NCI-H146 treated with DMSO at 0.1 percent for 48 hours (cell line): ENCODE measurements around the gene NME5.

Source experiments
- DNase-seq: peaks from one replicate; lab custom pipeline; 2025; ENCODE audit not compliant: unreplicated experiment; lab: John Stamatoyannopoulos, UW

NME5 gene

DNA sequence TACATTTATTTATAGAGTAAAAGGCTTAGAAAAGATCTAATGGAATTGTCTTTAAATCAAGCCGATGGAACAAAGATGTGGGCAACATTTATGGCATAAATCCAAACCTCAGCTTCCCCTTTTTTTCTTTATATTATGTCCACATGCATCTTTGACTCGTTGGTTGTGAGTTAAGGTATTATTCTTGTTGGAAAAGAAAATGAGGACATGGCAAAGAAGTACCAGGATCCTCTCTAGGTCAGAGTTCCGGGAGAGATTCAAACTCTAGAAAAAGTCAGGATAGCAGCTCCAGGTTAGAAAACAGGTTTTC is 508 bp upstream of the NME5 start:
- no peak for DNase-seq

DNA sequence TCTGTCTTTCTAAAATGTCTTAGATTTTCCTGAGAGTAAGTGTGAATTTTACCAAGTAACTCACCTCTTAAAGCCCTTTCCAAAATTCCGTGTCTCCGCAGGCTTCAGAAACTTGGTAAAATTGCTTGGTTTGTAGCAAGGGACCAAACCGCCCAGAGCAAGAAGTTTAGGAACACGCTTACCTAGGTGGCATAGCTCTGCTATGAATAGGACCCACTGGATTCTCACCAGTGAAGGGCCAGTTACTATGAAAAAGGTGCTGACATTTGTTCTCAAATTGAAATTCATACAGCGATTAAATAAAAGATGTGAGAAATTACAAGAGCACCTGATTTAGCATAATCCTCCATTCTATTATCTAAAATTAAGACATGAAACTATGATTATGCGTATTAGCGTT is 6.7 kb downstream of the NME5 start:
- DNase-seq, result no peak

DNA sequence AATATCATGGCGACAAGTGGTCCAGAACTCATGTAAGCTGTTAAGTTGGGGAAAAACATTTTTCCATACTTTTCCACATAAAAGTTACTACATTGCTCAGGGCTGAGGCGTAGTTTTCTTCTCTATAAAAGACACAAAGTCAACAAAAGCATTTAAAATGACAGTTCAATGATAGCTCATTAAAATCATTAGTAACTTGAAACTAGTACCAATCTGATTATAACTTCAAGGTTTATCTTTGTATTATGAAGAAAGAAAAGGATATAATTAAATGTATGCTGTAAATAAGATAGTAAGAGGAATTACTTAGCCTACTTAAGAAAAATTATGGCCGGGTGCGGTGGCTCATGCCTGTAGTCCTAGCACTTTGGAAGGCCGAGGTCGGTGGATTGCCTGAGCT is 9.9 kb downstream of the NME5 start:
- DNase-seq, result no peak

DNA sequence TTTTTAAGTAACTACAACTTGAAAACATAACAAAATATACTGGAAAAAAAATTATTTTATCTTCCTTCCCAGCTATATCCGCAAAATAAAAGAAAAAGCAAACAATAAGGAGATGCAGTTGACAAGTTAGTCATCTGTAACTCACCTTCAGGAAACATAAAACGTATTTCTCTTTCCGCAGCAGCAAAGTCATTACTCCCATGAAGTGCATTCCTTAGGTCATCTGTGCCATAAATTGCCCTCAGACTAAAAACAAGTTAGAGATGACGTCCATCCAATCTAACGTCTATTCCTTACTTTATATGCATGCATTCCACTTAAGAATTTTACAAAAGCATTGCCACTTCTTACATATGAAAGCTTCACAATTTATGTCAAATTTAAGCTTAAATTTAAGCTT is 10.9 kb downstream of the NME5 start:
- DNase-seq, result no peak

DNA sequence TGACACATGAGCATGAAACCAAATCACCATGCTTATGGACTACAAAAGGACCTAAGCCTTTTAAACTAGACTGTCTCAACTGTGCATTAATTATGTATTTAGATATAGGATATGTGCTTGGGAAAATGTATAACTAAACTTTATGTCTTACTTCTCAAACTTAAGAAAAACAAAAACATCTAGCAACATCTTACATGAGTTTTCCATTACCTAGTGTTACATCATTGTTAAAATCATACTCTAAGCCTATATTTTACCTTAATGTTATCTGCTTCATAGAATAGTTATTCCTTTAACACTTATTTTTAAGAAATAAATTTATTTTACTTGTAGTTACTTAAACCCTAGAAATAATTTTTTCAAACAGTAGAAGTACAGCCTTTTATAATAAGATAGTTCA is 24.0 kb downstream of the NME5 start:
- no peak for DNase-seq

DNA sequence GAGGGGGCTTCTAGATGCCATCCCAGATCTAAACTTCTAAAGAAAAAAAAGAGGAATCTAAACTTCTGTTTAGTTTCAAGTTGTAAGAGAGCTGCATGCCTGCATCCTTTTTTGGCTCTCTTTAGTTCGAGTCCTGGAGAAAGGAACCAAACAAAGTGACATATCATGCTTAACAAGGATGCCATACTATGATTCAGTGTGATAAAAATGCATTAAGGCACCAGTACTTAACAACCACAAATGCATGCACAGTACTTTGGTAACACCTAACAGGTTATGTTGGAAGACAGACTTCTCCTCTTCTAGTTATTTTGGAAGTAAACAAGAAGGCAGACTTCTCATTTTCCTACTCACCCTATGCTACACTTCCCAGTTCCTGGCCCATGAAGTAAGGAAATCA is 27.3 kb downstream of the NME5 start:
- DNase-seq, result no peak

DNA sequence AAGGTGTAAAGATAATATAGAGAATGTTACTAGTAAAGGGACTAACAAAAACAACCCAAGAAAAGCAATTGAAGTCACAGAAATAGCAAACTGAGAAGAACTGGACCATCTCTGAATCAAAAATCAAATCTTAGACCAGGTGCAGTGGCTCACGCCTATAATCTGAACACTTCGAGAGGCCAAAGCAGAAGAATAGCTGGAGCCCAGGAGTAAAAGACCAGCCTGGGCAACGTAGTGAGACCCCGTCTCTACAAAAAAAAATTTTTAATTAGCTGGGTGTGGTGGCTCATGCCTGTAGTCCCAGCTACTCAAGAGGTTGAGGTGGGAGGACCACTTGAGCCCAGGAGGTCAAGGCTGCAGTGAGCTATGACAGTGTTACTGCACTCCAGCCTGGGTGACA is 28.0 kb downstream of the NME5 start:
- no peak for DNase-seq

DNA sequence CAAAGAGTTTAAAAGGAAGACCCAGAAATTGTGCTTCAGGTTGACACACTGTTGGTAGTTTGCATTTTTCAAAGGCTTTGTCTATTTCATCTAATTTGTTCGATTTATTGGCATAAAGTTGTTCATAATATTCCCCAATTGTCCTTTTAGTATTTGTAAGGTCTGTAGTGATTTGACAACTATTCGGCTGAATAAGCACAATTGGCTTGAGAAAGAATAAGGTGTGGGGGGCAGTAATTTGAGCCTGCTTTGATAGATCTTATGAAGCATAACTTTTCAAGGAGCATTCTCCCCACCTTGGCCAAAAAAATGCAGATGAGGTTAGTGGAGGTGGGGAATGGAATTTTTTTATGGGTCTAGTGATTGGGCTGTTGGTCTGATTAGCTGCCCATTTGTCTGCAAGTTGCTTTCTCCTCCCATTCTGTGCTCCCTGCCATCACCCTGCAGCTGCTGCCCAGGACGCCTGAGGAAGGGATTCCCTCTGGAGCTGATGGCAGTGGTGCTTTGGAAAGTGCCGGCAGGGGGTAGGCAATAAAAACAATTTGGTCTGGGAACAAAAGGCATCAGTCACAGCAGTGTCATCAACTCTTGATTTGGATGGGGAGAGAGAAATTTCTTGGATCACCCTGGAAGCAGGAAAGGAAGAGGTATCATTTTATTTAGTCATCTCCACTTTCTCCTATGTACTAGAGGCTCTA is 28.8 kb downstream of the NME5 start:
- peak; percentile 48 for DNase-seq

DNA sequence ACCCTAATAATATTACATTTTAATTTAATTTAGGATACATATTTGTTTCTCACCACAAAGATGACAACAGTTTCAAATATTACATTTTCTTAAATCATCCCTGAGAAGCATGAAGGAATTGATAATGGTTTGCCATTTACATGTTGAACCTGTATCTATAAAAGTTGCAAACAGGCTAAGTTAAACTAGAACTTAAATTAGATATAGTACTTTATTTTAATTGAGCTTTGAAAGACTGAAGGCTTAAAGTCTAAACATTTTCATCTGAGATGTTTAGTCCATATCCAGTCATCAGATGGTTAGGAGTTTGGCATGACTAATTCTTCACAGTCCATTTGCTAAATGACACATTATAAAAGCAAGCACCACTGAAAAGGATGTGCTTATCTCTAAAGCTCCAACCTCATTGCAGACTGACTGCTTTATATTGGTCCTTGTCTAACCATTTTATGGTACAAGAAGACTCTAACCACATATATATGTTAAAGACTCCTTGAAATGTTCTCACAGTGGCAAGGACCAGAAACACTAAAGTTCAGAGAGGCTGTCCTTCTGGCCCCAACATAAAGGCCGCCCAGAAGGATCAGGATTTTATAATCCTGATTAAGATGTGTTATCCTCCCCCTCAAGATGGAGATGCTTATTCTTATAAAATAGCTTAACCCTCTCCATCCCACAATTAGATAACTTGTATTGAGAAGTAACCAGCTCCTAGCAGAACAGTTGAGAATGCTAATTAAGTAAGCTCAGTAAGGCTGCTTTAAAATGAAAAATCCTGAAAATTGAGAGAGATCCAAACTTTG is 29.6 kb downstream of the NME5 start:
- DNase-seq, result no peak

DNA sequence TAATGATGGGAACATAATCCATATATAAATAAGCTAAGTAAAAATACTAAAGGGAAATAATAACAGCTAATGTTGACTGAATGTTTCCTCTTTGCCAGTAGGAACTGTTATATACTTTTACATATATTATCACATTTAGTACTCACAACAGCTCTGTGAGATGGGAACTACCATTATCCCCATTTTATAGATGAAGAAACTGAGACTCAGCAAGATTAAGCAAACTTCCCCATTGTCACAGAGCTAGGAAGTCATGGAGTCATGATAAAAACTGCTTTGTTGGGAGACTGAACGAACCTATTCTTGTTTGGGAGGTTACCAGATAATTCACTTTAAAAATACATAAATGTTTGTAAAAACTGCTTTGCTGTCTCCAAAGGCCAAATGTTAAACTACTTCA is 32.0 kb downstream of the NME5 start:
- DNase-seq, result no peak

DNA sequence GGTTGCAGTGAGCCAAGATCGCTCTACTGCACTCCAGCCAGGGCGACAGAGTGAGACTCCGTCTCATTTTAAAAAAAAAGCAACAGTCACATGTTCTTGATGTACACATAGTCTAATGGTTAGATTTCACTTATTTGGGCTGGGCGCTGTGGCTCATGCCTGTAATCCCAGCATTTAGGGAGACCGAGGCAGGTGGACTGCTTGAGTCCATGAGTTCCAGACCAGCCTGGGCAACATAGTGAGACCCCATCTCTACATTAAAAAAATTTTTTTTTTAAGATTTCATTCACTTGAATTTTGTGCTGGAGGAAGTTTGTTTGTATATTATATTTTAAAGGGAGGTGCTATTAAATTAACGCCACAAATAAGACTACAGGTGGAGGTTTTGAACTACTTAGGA is 33.5 kb downstream of the NME5 start:
- no peak for DNase-seq

DNA sequence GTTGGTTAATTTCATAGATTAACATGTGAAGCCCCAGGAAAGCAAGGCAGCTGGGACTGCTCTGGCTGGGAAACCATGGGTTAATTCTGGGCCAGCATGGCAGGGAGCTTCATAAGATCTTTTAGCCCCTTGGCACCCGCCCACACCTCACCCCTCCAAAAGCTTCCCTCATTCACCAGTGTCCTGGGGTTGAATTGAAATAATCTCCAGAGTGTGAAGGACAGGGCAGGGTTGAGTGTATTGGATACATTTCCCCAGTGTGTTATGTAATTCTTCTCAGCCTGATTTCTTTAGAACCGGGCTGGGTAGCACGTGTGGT is 36.0 kb downstream of the NME5 start:
- no peak for DNase-seq

DNA sequence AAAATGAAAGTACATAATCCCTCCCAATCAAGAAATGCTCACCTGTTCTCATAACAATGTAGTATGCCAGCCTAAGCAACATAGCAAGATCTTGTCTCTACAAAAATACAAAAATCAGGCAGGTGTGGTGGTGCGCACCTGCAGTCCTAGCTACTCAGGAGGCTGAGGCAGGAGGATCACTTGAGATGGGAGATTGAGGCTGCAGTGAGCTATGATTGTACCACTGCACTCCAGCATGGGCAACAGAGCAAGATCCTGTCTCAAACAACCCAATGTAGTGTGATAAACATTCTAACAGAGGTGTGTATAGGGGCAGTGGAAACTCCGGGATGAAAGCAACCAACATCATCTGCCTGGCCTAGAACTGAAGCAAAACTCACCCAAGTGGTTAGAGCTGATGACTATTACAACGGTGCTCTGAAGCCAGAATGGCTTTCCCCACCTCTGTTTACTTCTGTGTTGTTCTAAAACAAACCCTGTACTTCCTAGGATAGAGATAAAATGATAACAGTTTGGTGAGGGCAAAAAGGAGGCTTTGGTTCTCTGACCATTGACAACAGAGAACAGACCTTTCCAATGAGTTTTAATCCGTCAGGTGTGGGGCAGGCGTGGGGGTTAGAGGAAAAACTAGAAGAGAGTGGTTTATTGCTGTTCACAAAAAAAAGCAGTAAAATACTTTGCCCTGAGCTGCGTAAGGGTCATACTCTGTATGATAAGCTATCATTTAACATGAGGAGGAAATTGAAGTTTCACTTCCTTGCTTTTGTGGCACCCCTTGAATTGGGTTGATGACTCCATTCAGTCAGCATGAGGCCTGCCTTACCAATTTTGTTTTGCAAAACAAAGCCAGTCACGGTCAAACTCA is 36.5 kb downstream of the NME5 start:
- no peak for DNase-seq

DNA sequence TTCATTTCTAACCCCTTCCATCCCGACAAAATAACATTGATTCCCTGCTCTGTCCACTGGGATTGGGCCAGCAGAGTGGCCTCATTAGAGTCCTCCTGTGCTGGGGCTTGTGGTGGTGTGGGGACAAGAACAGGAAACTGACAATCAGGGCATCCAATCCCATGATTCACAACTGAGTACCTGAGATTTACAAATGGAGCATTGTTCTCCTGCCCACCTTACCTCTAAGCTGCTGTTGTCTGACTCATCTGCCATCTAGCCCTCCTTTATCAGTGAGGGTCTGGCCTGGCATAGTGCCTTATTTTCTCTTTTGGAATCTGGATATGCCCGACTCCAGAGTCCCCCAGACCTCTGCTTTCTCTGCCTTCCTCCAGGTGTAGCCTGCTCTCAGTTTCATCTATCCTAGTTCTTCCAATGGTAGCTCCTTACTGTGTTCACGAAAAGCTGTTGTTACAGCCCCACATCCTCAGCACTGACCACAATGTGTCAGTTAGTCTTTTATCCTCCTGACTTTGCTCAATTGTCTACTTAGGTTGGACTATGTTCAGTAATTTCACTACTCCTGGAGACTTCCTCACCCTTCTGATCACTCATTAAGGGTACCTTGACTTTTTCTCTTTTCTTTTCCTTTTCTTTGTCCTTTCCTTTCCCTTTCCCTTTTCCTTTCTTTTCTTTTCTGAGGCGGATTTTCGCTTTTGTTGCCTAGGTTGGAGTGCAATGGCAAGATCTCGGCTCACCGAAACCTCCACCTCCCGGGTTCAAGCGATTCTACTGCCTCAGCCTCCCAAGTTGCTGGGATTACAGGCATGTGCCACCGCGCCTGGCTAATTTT is 42.0 kb downstream of the NME5 start:
- DNase-seq, result no peak

DNA sequence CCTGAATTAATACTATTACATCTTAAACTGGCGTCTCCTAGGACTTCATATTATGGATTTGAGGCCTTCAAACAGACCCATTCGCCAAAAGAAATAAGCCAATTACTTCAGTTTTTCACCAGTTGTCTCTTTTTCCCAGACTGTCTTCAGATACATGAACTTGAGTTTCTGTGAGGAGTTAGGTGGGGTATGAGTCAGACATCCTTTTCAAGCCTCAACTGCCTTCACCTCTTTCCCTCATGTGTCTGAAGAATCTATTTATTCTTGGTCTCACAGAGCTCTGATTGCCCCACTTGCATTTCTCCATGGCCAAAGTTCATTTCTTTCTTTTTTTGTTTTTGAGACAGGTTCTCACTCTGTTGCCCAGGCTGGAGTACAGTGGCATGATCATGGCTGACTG is 42.9 kb downstream of the NME5 start:
- no peak for DNase-seq

DNA sequence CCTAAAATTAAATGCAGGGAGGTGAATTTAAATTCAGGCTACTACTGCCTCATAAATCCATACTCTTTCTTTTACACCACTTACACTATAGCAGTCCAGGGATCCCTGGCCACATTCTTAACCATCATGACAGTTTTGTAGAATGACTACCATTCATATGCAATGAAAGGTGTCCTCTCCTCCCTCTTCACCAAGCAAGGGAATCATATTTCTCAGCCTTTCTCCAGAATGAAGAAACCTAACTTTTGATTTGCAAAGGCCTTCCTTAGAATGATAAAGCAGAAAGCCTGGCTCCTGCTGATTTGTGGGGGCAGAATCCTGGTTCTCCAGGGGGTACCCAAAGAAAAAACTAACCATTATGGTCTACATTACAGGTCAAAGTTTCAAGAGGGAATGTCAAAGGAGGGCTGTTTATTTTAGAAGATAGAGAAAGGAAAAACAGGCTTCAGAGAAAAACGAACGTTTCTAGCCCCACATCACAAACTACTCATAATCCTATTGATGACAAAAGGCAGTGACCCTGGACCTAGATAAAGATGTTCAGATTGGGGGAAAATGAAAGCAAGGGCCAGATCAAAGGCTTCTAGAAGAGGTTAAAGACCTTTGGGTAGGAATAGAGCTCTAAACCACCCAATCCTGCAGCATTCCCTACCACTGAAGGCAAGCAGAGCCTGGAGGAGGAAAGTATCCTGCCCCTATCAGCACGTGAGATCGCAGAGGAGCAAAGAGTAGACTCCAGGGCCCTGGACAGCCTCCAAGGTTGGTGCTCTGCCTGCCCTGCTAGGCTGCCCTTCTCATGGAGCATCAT is 43.9 kb downstream of the NME5 start:
- no peak for DNase-seq

DNA sequence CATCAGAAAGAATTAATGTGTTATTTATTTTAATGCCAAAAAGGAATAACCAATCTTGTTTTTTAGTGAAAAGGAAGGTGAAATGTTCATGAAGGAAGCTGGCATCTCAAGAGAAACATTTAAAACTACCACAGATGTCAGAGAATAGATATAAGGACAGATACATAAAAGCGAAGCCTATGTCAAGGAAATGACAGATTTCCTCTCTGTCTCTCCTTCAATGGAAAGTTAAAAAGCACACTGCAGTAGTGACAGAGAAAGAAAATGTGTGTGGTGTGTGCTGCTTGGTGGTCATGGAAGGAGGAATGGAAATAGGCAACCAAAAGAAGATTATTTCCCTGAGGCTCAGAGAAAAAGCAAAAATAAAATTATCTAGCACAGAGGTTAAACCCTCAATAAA is 46.2 kb downstream of the NME5 start:
- DNase-seq, result no peak

DNA sequence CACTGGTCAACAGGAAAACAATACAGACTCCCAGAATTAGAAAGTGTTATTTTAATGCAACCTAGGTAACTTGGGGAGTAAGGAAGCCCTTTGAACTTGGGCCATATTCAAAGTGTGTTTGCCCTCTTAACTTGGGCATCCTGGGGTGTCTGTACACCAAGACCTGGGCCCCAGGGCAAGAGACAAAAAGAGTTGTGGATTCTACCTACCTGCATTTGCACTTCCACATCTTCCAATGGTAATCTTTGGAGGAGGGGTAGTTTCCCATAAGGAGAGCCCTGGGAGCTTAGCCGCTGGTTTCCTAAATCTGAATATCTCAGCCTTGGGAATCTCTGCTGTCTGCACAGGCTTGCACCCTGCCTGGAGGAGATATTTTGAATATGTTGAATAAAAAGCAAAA is 46.9 kb downstream of the NME5 start:
- no peak for DNase-seq

DNA sequence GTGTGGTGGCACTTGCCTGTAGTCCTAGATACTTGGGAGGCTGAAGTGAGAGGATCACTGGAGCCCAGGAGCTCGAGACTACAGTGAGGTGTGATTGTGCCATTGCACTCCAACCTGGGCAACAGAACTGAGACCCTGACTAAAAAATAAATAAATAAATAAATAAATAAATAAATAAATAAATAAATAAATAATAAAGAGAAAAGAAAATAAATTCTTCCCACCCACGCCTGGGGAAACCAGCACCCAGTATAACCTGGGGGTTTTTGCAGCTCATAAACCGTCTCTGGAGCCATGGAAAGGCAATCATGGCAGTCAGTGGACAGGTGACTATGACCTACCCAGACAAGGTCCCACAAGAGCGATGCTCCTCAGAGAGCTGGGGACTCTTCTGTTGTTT is 47.5 kb downstream of the NME5 start:
- no peak for DNase-seq

DNA sequence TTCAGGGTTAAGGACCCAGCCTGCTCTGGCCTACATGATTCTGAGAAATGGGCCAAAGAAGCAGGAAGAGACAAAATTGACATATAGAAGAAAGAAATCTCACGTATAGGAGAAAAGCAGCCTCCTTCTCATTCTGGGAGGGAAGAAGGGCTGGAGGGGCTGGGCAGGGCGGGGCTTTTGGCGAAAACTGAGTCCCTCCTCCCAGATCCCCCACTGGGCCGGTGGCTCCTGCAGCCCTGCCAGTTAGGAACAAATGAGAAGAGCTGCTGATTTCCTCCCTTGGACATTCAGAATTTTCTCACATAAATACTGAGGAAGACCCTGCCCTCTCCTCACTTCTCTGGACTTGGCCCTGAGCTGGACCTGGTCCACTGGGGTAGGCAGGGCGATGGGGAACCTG is 55.5 kb downstream of the NME5 start, which contains the start of gene WNT8A:
WNT8A (plus strand) TSS at position 332 of the 400 bp plus-strand sequence. CDS start 95 bp downstream, outside the sequence.
- no peak for DNase-seq
